MV-4-11 (cell line): ENCODE data around the gene GNAS.
"Not testable (repeated sequence)": the region's sequence is repeated elsewhere in the genome, so short reads cannot be mapped to it uniquely, and the experiment has no call there.

Experiments used
- DNase-seq: peaks from one replicate; lab custom pipeline; 2025; lab: John Stamatoyannopoulos, UW

Gene GNAS

DNA sequence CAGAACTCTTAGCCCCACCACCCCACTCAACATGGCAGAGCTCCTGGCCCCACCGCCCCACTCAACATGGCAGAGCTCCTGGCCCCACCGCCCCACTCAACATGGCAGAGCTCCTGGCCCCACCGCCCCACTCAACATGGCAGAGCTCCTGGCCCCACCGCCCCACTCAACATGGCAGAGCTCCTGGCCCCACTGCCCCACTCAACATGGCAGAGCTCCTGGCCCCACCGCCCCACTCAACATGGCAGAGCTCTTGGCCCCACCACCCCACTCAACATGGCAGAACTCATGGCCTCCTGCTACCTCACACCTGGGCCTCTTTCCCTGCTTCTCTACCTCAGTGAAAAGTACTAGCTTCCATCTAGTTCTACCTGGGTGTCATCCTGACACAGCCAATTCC lies 23.7 kb upstream of the GNAS start:
- DNase-seq: not testable (repeated sequence)

DNA sequence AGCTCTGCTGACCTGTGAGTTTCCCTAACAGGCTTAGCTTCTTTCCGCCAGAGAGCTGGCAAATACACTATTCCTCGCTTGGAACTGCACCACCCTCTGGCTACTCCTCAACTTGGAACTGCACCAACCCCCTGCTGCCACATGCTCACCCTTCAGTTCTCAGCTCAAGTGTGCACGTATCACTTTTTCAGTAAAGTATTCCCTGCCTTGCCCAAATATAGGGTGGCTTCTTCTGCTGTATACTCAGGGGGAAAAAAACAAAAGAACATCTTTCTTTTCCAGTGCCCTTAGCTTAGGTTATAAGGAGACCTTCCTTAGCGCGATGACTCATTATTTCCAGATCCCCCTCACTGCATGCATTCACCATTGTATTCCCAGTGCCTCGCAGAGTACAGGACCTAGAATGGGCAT lies 23.0 kb upstream of the GNAS start:
- no peak for DNase-seq

- peak; percentile 89 for DNase-seq
Measured at GRCh38 chr20:58832457-58832856, 20.1 kb upstream of the GNAS start.

- no peak for DNase-seq
Measured at GRCh38 chr20:58833921-58834320, 18.6 kb upstream of the GNAS start.

DNA sequence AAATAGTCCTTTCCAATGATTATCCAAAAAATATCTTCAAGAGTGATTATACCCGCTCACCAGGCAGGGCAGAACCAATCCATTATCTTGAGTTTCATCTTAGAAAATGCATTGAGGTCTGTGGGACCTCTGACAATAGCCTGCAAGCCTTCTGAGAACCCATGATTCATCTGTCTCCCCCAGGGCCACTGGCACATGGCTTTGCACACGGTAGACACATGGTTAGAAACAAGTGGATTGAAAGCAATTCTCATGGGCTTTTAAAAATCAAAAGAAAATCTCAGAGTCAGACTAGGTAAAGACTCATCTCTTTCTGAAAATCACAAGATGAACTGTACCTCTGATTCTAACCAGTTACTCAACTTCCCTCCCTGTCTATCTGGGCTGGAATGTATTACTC lies 17.3 kb upstream of the GNAS start:
- no peak for DNase-seq

- no peak for DNase-seq
Measured at GRCh38 chr20:58836616-58837204, 15.8 kb upstream of the GNAS start.

DNA sequence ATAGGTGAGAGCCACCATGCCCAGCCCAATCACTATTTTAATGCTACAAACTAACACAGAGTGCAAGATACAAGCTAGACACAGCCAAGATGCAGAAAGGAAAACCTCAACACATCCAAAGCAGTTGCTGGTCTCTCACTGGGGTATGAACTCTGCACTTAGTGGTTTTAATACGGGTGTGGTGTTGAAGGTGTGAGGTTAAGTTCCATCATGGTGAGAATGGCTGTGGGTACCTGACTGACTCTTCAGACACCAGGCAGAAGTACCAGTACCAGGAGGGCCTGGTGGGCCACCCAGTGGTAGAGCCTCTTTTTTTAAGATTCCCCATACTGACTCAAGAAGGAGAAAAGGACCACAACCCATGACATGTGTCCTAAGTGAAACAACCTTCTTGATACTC lies 14.8 kb upstream of the GNAS start:
- no peak for DNase-seq

DNA sequence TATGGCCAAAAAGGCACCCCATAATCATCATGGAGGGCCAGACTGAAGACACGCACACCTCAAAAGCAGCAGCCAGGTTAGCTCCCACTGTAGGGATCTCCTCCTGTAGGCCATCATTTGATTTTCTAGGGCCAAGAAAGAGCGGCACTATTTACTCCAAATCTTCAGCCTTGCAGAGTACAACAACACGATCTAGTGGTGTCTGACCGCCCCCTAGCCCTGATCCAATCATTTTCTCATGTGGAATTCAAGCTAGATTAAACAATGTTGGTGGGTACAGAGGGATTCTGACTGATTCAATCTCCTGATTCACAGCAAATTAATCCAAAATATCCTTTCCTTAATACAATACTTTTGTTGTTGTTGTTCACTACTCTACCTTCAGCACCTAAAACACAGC lies 14.3 kb upstream of the GNAS start:
- DNase-seq: no peak

DNA sequence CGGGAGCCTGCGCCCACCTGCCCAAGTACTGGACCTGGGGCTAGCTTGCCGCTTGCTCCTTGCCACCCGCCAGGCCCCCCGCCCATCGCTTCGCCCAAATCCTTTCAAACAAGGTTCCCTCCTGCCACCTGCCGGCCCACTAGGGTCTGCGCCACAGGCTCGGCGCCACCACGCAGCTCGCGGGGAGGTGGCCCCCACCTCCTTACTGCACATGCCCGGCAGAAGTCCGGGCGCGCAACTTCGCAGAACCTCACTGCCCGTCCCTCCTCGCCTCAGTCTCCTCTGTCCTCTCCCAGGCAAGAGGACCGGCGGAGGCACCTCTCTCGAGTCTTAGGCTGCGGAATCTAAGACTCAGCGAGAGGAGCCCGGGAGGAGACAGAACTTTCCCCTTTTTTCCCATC lies 13.0 kb upstream of the GNAS start:
- DNase-seq: no peak

DNA sequence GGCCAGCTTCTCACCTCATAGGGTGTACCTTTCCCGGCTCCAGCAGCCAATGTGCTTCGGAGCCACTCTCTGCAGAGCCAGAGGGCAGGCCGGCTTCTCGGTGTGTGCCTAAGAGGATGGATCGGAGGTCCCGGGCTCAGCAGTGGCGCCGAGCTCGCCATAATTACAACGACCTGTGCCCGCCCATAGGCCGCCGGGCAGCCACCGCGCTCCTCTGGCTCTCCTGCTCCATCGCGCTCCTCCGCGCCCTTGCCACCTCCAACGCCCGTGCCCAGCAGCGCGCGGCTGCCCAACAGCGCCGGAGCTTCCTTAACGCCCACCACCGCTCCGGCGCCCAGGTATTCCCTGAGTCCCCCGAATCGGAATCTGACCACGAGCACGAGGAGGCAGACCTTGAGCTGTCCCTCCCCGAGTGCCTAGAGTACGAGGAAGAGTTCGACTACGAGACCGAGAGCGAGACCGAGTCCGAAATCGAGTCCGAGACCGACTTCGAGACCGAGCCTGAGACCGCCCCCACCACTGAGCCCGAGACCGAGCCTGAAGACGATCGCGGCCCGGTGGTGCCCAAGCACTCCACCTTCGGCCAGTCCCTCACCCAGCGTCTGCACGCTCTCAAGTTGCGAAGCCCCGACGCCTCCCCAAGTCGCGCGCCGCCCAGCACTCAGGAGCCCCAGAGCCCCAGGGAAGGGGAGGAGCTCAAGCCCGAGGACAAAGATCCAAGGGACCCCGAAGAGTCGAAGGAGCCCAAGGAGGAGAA lies 12.3 kb upstream of the GNAS start:
- DNase-seq: no peak

DNA sequence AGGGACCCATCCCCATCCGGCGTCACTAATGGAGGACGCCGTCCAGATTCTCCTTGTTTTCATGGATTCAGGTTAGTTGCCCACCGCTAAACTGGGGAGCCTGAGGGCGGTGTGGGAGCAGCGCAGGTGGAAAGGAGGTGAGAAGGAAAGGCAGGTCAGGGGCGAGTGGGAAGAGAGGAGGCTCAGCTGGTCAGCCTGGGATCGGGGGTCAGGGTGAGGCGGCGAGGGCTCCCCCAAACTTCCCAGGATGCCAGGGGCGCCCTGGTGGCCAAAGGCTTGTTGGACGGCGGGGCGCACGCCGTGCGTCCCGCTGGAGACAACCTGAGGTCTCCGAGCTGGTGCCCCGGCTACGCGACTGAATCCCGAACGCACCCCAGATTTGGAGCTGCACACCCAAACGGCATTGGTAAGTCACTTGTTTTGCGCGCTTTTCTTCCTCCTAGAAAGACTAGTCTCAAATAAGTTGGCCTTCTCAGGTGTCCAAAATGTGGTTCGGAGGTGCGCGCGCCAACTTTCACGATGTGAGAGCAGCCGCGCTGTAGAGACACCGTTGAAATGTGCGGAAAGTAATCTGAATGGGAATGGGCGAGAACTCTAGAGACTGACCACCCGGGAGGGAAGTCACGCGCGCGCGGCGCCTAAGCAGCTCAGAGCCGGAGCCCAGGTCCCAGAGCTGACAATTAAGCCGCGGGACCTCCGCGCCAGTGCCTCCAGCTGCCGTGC lies 11.5 kb upstream of the GNAS start:
- DNase-seq: no peak

DNA sequence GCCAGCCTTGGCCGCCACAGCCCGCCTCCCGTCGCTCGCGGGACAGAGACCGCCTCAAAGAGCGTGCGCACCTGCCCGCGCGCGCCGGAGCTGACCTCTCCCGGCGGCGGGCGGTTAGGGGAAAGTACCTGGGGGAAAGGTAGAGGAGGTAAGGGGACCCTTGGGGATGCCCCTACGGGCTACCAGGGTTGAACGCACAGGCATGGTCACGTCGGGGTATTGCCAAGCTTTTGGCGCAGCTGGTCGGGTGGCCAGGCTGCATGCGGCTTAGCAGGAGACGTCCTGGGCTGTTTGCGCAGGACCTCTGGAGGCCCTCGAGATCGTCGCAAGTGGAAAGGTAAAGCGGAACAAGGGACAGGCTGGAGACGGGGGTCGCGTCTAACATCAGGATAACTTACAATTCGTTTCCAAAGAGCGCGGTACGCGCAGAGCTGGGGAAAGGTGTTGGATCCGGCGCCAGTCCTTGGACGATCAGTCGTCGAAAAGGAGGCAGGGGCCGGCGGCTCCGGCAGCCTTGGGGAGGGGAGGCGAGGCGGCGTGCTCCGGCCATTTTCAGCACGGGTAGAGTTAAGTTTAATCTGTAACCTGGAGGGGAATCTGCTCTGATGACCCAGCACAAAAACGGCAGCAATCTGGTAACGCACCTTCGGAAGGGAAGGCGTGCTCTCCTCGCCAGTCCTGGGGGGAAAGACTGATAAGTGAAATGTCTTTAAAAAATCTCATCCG lies 10.8 kb upstream of the GNAS start:
- no peak for DNase-seq

DNA sequence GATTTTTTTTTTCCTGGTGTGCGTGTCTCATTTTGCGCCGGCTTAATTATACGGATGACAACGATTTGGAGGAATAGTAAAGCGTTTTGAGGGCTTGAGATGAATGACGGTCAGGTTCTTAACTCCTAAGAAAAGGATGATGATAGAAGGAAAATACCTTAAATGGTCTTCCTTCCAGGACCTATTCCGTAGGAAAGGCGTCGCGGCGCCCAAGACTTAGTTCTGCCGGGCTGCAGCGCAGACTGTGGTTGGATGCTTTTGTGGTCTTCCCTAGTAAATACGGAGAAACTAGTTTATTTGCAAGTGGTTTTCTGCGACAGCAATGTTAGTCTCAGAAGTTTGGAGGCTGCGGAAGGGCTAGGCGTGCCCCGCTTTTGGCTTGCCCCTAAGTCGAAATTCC lies 10.2 kb upstream of the GNAS start:
- DNase-seq: no peak

- DNase-seq: no peak
Measured at GRCh38 chr20:58843128-58843556, 9.4 kb upstream of the GNAS start.

GRCh38 chr20:58845706-58846105 lies 6.8 kb upstream of the GNAS start:
- DNase-seq: no peak

DNA sequence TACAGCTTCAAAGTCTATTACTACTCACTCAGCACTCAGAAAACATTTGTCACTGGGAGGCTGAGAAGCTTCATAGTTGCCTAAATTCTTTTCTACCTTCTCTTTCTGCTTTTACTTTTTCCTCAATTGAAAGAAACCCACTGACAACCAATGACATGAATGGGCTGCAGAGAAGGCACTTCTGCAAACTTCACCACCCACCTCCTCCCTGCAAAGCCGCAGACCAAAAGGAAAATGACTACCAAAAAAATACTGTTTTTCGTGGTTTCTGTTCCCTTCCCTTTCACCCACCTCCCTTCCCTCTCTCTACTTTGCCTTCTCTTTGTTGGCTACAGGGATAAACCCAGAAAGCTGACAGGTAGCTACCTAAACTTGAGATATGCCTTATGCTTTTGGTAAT lies 5.1 kb upstream of the GNAS start:
- DNase-seq: peak; percentile 90

GRCh38 chr20:58850693-58851174 lies 1.8 kb upstream of the GNAS start, which contains the start of gene GNAS-AS1:
GNAS-AS1 (minus strand) TSS chr20:58850902.
- no peak for DNase-seq

GRCh38 chr20:58851221-58851968 lies 1.1 kb upstream of the GNAS start:
- no peak for DNase-seq

- DNase-seq: no peak
Measured at GRCh38 chr20:58851969-58852458, 502 bp upstream of the GNAS start.

DNA sequence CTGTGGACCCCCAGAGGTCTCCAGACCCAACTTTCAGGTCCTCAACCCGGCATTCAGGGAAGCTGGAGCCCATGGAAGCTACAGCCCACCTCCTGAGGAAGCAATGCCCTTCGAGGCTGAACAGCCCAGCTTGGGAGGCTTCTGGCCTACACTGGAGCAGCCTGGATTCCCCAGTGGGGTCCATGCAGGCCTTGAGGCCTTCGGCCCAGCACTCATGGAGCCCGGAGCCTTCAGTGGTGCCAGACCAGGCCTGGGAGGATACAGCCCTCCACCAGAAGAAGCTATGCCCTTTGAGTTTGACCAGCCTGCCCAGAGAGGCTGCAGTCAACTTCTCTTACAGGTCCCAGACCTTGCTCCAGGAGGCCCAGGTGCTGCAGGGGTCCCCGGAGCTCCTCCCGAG lies 950 bp downstream of the GNAS start:
- DNase-seq: no peak

DNA sequence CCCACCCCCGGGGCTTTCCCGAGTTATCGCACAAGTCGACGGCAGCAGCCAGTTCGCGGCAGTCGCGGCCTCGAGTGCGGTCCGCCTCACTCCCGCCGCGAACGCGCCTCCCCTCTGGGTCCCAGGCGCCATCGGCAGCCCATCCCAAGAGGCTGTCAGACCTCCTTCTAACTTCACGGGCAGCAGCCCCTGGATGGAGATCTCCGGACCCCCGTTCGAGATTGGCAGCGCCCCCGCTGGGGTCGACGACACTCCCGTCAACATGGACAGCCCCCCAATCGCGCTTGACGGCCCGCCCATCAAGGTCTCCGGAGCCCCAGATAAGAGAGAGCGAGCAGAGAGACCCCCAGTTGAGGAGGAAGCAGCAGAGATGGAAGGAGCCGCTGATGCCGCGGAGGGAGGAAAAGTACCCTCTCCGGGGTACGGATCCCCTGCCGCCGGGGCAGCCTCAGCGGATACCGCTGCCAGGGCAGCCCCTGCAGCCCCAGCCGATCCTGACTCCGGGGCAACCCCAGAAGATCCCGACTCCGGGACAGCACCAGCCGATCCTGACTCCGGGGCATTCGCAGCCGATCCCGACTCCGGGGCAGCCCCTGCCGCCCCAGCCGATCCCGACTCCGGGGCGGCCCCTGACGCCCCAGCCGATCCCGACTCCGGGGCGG lies 1.6 kb downstream of the GNAS start:
- no peak for DNase-seq
